Measurements from ENCODE around the gene C1orf167. TPM values are rescaled to one million over a fixed set of nuclear protein-coding genes. Genes with fewer than 3 reads are reported as not detected.

The C1orf167 gene
- polyA plus RNA-seq, 1 experiment, result 0.11 TPM

GRCh38 chr1:11793819-11794218 lies 31.8 kb downstream of the C1orf167 start:
- ChIA-PET CTCF (interaction anchor here (1.3 kb wide), 1 partner anchor 9 kb away, joined by 5 read pairs; no protein-coding TSS in a partner anchor), POLR2A (interaction anchor here (2.7 kb wide), 1 partner anchor 10 kb away, joined by 7 read pairs; no protein-coding TSS in a partner anchor)
- DNase-seq (ENCODE audit: low read depth, low spot score), result no peak
- Histone ChIP-seq H3K27me3 (ENCODE audit: control insufficient read depth, insufficient read depth, low read length) (no peaks in the 10 kb centered on the region), H3K4me3 (ENCODE audit: low read depth, low read length) (no peak overlapping the region), H3K27ac (ENCODE audit: low read depth, low read length) (no peak overlapping the region), H3K9me3 (ENCODE audit: control insufficient read depth, insufficient read depth, low read length) (no peaks in the 10 kb centered on the region)
- no peak for TF ChIP-seq CTCF (IDR thresholded peaks at IDR 0.05; ENCODE audit: low read depth, low read length)

- H3K4me3 ChIP-seq (ENCODE audit: low read depth, low read length), result no peak overlapping the region
- no peak for DNase-seq (ENCODE audit: low read depth, low spot score)
- no peaks in the 10 kb centered on the region for H3K27me3 ChIP-seq (ENCODE audit: control insufficient read depth, insufficient read depth, low read length)
- ChIA-PET POLR2A (interaction anchor here (2.7 kb wide), 1 partner anchor 9 kb away, joined by 7 read pairs; no protein-coding TSS in a partner anchor), CTCF (interaction anchor here (1.3 kb wide), 1 partner anchor 9 kb away, joined by 5 read pairs; no protein-coding TSS in a partner anchor)
- H3K9me3 ChIP-seq (ENCODE audit: control insufficient read depth, insufficient read depth, low read length), result no peaks in the 10 kb centered on the region
- no peak overlapping the region for H3K27ac ChIP-seq (ENCODE audit: low read depth, low read length)
- no peak for TF ChIP-seq CTCF (IDR thresholded peaks at IDR 0.05; ENCODE audit: low read depth, low read length)
Measured at GRCh38 chr1:11794446-11795237, 32.6 kb downstream of the C1orf167 start.

- TF ChIP-seq CTCF (IDR thresholded peaks at IDR 0.05; ENCODE audit: low read depth, low read length), result no peak
- H3K27me3 ChIP-seq (ENCODE audit: control insufficient read depth, insufficient read depth, low read length), result no peaks in the 10 kb centered on the region
- POLR2A ChIA-PET, result interaction anchor here (0.6 kb wide), 1 partner anchor 10 kb away, joined by 4 read pairs; the partner anchor contains the start of genes CLCN6 and MTHFR
- H3K4me3 ChIP-seq (ENCODE audit: low read depth, low read length), result no peak overlapping the region
- CTCF ChIA-PET, result interaction anchor here (3.8 kb wide), 1 partner anchor 10 kb away, joined by 23 read pairs; no protein-coding TSS in a partner anchor
- no peak for DNase-seq (ENCODE audit: low read depth, low spot score)
- no peak overlapping the region for H3K27ac ChIP-seq (ENCODE audit: low read depth, low read length)
- H3K9me3 ChIP-seq (ENCODE audit: control insufficient read depth, insufficient read depth, low read length), result no peaks in the 10 kb centered on the region
Measured at GRCh38 chr1:11795238-11795890, 33.4 kb downstream of the C1orf167 start.

GRCh38 chr1:11796036-11796828 lies 34.2 kb downstream of the C1orf167 start:
- Histone ChIP-seq H3K27ac (ENCODE audit: low read depth, low read length) (no peak overlapping the region), H3K4me3 (ENCODE audit: low read depth, low read length) (no peak overlapping the region), H3K27me3 (ENCODE audit: control insufficient read depth, insufficient read depth, low read length) (no peaks in the 10 kb centered on the region), H3K9me3 (ENCODE audit: control insufficient read depth, insufficient read depth, low read length) (no peaks in the 10 kb centered on the region)
- CTCF ChIA-PET, result interaction anchor here (3.8 kb wide), 1 partner anchor 11 kb away, joined by 23 read pairs; no protein-coding TSS in a partner anchor
- POLR2A ChIA-PET, result interaction anchor here (0.6 kb wide), 1 partner anchor 10 kb away, joined by 4 read pairs; the partner anchor contains the start of genes CLCN6 and MTHFR
- no peak for TF ChIP-seq CTCF (IDR thresholded peaks at IDR 0.05; ENCODE audit: low read depth, low read length)
- no peak for DNase-seq (ENCODE audit: low read depth, low spot score)
